Endothelial cell (in vitro differentiated cells): ENCODE measurements around the gene HKDC1. TPM values are rescaled to one million over a fixed set of nuclear protein-coding genes. Genes with fewer than 3 reads are reported as not detected.

Experiments used
- DNase-seq: peaks from one replicate; pipeline ENCODE4 v3.0.0; 2021; ENCODE audit warnings: low spot score
- H3K27ac Mint-ChIP-seq: one replicate; pipeline ENCODE4 v1.8.0; 2021; ENCODE audit warnings: mixed read lengths, inconsistent platforms; ENCODE audit not compliant: unreplicated experiment
- H3K27me3 Mint-ChIP-seq: one replicate; pipeline ENCODE4 v1.8.0; 2021; ENCODE audit warnings: mild to moderate bottlenecking, moderate library complexity, mixed read lengths, inconsistent platforms; ENCODE audit not compliant: unreplicated experiment
- H3K36me3 Mint-ChIP-seq: one replicate; pipeline ENCODE4 v1.8.0; 2021; ENCODE audit warnings: mild to moderate bottlenecking, low read depth, mixed read lengths, inconsistent platforms; ENCODE audit not compliant: unreplicated experiment
- H3K4me1 Mint-ChIP-seq: one replicate; pipeline ENCODE4 v1.8.0; 2021; ENCODE audit warnings: mild to moderate bottlenecking, mixed read lengths, inconsistent platforms; ENCODE audit not compliant: unreplicated experiment
- H3K4me3 Mint-ChIP-seq: one replicate; pipeline ENCODE4 v1.8.0; 2021; ENCODE audit warnings: mild to moderate bottlenecking, mixed read lengths, inconsistent platforms; ENCODE audit not compliant: unreplicated experiment
- H3K9me3 Mint-ChIP-seq: one replicate; pipeline ENCODE4 v1.8.0; 2021; ENCODE audit warnings: mixed read lengths, inconsistent platforms; ENCODE audit not compliant: unreplicated experiment
- total RNA-seq: library from RNA; stranded (reverse); fragmentation: NEBNext Ultra II Directional; extraction: Animal tissue kit (Norgen Biotek cat#: 25700); gene quantifications from one replicate; pipeline ENCODE4 v1.2.1, GENCODE V29; 2021; ENCODE audit not compliant: unreplicated experiment
- TF ChIP-seq, protein P1 (sequence below): fragments of 200-600 bp; sonication (generic); IDR thresholded peaks from one replicate; pipeline ENCODE4 v1.5.0; 2021; ENCODE audit warnings: antibody characterized with exemption; ENCODE audit not compliant: unreplicated experiment

The HKDC1 gene
- total RNA-seq, 1 donor from 2014 or later, result 0.31 TPM

GRCh38 chr10:69240455-69240854 is 20.3 kb downstream of the HKDC1 start:
- Mint-ChIP-seq H3K27me3 (peaks cover 1% of the 10 kb centered on the region), H3K4me3 (no peak overlapping the region), H3K36me3 (no peaks in the 10 kb centered on the region), H3K27ac (no peak overlapping the region), H3K9me3 (no peaks in the 10 kb centered on the region), H3K4me1 (peaks cover 8% of the 10 kb centered on the region)
- TF ChIP-seq, protein P1, sequence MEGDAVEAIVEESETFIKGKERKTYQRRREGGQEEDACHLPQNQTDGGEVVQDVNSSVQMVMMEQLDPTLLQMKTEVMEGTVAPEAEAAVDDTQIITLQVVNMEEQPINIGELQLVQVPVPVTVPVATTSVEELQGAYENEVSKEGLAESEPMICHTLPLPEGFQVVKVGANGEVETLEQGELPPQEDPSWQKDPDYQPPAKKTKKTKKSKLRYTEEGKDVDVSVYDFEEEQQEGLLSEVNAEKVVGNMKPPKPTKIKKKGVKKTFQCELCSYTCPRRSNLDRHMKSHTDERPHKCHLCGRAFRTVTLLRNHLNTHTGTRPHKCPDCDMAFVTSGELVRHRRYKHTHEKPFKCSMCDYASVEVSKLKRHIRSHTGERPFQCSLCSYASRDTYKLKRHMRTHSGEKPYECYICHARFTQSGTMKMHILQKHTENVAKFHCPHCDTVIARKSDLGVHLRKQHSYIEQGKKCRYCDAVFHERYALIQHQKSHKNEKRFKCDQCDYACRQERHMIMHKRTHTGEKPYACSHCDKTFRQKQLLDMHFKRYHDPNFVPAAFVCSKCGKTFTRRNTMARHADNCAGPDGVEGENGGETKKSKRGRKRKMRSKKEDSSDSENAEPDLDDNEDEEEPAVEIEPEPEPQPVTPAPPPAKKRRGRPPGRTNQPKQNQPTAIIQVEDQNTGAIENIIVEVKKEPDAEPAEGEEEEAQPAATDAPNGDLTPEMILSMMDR, result no peak
- DNase-seq, result no peak

GRCh38 chr10:69241575-69241974 is 21.4 kb downstream of the HKDC1 start:
- Mint-ChIP-seq H3K9me3 (no peaks in the 10 kb centered on the region), H3K36me3 (no peaks in the 10 kb centered on the region), H3K4me3 (no peak overlapping the region), H3K4me1 (peaks cover 8% of the 10 kb centered on the region), H3K27ac (no peak overlapping the region), H3K27me3 (peaks cover 1% of the 10 kb centered on the region)
- TF ChIP-seq, protein P1, result no peak
- no peak for DNase-seq

DNA sequence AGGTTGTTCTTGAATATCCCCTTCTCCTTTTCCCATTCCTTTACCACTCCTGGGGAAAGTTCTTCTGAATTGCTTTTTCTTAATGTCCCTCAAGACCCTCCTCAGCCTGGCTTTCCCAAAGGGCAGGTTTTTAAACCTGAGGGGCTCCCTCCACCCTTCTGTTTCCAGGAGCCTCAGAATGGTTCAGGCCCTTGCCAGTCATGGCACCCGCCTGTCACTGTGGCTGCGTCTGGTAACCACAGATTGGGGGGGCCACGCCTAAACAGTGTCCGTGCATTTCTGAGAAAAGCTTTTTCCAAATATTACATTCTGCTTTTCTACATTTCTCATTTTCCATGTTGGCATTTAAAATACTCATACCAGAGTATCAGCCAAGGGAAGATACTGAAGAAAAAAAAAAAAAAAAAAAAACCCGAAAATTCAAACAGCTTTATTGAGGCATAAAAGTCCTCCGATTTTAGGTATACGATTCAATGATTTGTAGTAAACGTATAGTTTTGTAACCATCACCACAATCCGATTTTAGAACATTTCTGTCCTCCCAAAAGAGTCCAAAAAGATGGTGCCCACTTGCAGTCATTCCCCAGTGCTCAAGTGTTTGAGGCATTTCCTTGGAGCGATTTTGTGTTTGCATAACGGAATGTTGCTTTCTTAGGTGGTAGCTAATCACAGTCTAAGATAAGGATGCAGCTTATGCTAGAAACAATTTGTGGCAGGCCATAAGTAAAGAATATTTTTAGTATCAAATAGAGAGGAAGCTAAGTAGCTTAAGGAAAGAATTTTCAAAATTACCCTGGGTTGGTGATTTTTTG is 22.1 kb downstream of the HKDC1 start:
- Mint-ChIP-seq H3K27me3 (peaks cover 1% of the 10 kb centered on the region), H3K36me3 (no peaks in the 10 kb centered on the region), H3K9me3 (no peaks in the 10 kb centered on the region), H3K27ac (no peak overlapping the region), H3K4me1 (peaks cover 4% of the 10 kb centered on the region), H3K4me3 (no peak overlapping the region)
- DNase-seq, result no peak
- TF ChIP-seq, protein P1, result no peak

- DNase-seq, result no peak
These were observed 22.7 kb downstream of the HKDC1 start for GRCh38 chr10:69242852-69243212.

GRCh38 chr10:69243817-69244216 is 23.7 kb downstream of the HKDC1 start:
- TF ChIP-seq, protein P1, result no peak
- H3K9me3 Mint-ChIP-seq, result no peaks in the 10 kb centered on the region
- H3K36me3 Mint-ChIP-seq, result no peaks in the 10 kb centered on the region
- H3K27ac Mint-ChIP-seq, result no peak overlapping the region
- H3K27me3 Mint-ChIP-seq, result peaks cover 1% of the 10 kb centered on the region
- no peak overlapping the region for H3K4me3 Mint-ChIP-seq
- DNase-seq, result no peak
- peaks cover 6% of the 10 kb centered on the region for H3K4me1 Mint-ChIP-seq

More at GRCh38 chr10:69242852-69243212, 22.7 kb downstream of the HKDC1 start:
- Mint-ChIP-seq H3K36me3 (no peaks in the 10 kb centered on the region), H3K4me1 (peaks cover 4% of the 10 kb centered on the region), H3K4me3 (no peak overlapping the region), H3K27me3 (peaks cover 1% of the 10 kb centered on the region), H3K9me3 (no peaks in the 10 kb centered on the region), H3K27ac (no peak overlapping the region)
- TF ChIP-seq, protein P1, result no peak
